ENCODE measurements around the gene TK1. TPM values are rescaled to one million over a fixed set of nuclear protein-coding genes. Genes with fewer than 3 reads are reported as not detected.
A peak's percentile ranks its signal among the peaks of the same experiment; 100 is the strongest.
"Not testable (repeated sequence)": the region's sequence is repeated elsewhere in the genome, so short reads cannot be mapped to it uniquely, and the experiment has no call there.

The TK1 gene
- total RNA-seq, 1 donor from 2014 or later = 33.3 TPM

DNA sequence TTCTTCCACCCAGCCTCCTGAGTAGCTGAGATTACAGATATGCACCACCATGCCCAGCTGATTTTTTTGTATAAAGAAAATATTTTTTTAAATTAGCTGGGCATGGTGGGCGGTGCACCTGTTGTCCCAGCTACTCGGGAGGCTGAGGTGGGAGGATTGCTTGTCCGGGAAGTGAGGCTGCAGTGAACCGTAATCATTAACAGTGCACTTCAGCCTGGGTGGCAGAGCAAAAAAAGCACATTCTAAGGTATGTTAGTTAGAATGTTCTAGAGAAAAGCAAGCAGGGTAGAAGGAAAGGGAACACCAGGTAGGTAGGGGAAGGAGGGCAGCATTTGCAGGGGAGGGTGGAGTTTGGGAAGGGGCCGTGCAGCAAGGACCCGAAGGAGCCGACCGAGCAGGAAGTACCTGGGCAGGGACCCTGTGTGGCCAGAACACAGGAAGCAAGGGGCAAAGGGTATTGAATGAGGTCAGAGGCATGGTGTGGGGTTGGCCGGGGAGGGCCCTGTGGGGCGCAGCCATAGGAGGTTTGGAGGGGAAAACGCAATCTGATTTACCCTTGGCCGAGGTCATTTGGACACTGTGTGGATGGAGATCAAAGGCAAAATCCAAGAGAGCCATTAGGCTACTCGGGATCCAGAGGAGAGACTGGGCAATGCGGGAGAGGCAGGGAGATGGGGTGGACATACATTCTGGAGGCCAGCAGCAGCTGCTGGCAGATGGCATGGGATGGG lies 38.4 kb downstream of the TK1 start:
- no peak for ATAC-seq

DNA sequence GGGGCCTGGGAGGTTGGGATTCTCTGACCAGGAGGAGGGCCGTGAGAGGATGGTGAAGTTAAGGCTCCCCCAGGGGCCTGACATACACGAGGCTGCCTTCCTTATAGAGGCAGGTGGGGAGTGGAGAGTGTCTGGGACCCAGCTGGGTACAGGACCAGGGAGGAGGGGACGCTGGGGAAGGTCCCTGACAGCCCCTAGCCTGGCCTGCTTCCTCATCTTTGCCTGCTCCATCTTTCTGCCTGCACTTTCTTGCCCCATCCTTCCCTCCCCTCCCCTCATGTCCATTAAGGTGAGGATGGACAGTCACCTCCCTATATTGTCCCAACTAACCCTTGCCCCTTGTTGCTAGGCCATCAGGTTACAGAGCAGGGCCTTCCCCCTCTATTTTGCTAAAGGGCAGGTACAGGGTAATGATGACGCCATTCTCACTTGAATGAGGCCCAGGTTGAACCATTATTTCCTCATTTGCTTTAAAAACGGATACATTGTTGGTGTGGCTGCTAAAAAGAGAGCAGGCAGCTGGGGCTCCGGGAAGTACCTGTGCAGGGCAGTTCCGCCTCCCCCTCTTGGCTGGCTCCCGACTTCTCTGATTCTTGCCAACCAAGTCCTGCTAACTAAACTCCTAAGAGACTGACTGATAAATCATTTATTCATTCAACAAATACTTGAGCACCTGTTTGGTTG lies 39.4 kb downstream of the TK1 start:
- peak; percentile 14 for ATAC-seq

GRCh38 chr17:78146881-78147280 lies 40.0 kb downstream of the TK1 start:
- no peak for ATAC-seq

DNA sequence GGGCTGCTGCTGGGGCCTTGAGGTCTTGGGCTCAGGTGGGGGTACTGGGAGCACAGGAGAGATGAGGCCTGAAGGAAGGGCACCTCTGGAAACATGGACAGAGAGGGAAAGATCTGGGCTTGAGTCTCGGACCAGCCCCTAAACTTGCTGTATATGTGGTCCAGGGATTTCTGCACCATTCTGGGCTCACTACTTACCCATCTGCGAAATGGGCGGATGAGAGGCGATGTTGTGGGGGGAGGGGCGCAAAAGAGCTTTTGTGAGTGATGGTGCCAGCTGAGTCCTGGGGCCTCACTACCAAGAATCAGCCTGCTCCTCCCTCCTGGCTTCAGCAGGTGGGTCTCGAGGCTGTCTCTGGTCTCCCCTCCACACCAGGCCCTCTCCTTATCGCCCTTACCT lies 40.4 kb downstream of the TK1 start:
- no peak for ATAC-seq

- ATAC-seq = no peak
Measured at GRCh38 chr17:78144736-78145641, 41.9 kb downstream of the TK1 start.

DNA sequence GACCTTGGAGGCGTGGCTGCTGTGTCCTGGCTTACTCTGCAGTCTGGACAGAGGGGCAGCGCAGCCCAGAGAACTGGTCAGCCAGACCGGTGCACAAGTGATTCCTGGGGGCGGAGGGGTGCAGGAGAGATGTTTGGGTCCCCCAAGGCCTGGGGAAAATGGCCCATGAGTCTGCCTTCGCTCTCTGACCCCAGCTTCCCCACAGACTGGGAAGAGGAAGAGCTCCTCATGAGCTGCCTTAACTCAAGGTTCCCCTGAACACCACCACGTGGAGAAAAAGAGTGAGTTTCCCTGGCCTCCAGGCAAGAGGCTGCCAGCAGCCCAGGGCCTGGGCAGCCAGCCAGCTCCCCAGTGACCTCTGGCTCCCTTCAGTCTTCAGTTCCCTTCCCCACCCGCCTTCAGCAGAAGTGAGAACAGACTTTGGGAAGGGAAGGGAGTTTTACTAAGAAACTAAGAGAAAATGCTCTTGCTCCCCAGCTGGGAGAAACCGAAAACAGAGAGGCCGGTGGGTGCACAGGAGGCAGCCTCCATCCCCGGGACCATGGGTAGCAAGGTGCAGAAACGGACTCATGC lies 42.6 kb downstream of the TK1 start:
- no peak for ATAC-seq

DNA sequence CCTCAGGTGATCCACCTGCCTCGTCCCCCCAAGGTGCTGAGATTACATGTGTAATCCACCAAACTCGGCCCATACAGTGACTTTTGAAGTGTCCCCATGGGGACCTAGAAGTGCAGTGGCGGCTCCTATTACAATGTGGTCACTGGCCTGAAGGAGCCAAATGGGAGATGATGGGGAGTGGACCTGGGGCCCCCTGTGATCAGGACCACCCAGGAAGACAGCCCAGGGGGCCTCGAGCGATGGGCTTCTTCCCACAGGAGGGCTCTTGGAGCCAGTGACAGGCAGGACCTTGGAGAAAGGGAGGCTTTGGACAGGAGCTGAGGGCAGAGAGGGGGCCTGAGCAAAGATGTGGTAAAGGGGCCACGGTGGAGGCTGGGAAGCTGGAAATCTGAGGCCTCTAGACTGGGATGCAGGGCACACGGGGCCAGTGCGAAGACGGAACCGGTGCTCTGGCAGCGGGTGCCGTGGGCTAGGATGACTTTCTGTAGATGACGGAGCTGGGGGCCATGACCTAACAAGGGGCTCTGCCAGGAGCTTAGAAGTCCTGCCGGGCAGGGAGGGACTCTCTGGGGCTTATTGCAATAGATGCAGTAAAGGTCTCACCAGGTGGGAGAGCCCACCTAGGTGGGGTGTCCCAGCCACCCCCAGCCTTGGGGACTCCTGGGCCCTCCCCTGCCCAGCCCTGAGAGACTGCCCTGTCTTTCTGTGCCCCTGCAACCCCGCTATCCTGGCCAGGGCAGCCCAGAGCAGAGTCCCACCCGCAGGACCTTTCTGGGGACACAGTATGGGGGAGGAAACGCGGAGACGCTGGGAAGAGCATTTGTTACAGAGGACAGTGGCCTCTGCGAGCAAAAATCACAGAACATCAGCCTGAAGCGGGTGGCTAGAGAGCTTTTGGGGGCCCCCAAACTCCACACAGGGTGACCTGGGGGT lies 43.4 kb downstream of the TK1 start:
- no peak for ATAC-seq

DNA sequence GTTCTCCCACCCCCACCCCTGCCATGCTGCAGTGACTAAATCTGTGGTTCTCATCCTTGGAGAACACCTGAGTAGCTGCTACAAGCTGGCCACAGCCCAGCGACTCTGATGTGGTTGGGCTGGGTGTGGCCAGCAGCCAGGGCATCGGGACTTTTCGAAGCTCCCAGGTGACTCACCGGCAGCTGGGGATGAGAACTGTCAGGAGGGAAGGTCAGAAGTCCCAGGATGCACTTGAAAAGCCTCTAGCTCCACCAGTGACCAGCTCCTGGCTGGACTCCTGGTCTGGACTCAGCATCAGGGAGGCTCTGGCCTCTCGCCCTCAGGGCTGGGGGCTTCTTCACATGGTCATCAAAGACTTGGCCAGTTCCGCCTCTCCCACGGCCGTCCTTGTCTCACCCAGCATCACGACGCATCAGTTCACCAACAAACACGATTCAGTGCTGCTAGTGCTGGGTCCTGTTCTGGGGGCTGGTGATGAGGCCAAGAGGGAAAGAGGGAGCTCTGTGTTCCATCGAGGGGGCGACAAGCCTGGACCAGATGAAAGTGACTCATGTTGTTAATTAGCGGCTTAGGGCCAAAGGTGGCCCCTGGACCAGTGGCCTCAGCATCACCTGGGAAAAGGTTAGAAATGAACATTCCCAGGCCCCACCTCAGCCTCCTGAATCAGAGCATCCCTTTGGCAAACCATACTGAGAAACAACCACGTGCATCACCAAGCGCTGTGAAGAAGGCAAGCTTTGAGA lies 44.6 kb downstream of the TK1 start:
- ATAC-seq = peak; percentile 50

DNA sequence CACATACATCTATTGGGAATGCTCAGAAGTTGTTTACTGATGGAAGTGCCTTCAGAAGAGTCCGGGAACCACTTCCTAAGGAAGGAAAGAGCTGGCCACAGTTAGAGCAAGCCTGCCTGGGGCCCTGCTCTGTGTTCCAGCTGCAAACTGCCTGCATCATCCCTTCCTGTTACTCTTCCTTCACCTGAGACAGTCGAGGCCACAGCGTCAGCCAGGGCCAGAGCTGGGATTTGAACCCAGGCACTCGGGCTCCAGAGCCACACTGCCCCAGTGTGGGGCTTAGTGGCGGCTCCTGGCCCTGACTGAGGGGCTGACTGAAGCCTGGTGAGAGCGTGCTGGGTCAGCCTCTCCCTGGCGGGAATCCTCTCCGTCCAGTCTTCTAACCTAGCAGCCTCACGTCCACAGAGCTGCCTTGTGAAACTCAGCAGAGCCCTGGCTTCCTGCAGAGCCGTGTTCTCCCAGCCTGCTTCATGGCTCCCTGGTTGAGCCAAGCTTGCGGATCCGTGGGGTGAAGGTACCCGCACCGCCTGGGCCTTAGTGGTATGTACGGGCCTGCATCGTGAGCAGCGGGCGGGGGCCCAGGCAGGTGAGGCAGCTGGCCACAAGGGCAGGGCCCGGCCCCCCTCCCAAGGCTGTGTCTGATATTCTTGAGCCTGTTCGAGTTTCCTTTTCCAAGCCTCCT lies 45.3 kb downstream of the TK1 start:
- ATAC-seq = no peak

- peak; percentile 91 for ATAC-seq
Measured at GRCh38 chr17:78140169-78141051, 46.4 kb downstream of the TK1 start.

GRCh38 chr17:78139861-78140168 lies 47.0 kb downstream of the TK1 start:
- ATAC-seq = not testable (repeated sequence)

DNA sequence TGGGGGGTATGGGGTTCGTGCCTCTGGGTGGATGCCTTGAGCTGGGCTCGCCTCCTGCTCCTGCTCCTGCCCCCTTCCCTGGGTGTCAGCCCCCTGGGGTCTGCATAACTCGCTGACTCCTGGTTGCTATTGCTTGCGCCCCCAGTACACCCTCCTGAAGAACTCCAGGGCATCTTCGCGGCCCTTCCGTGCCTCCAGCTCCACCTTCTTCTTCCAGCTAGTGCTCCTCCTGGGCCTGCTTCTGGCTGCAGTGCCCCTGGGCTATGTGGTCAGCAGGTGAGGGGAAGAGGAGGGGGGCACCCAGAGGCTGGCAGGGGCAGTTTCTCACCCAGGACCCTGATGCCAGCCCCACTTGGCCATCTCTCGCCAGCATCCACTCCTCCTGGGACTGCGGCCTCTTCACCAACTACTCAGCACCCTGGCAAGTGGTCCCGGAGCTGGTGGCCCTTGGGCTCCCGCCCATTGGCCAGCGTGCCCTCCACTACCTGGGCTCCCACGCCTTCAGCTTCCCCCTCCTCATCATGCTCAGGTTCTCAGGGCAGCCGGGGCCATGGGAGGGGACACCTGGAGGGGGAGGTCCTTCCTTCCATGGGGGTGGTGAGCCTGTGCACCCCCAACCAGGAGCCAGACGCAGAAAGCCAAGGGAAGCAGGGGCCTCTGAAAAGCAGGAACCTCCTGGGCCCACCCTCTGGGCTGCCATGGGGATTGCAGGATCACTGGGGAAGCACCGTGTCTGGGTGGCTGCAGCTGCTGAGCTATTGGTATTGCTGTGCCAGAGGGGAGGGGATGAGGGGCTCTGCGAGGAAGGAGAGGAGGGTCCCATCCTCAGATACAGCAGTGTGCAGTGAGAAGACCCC lies 48.4 kb downstream of the TK1 start:
- no peak for ATAC-seq

DNA sequence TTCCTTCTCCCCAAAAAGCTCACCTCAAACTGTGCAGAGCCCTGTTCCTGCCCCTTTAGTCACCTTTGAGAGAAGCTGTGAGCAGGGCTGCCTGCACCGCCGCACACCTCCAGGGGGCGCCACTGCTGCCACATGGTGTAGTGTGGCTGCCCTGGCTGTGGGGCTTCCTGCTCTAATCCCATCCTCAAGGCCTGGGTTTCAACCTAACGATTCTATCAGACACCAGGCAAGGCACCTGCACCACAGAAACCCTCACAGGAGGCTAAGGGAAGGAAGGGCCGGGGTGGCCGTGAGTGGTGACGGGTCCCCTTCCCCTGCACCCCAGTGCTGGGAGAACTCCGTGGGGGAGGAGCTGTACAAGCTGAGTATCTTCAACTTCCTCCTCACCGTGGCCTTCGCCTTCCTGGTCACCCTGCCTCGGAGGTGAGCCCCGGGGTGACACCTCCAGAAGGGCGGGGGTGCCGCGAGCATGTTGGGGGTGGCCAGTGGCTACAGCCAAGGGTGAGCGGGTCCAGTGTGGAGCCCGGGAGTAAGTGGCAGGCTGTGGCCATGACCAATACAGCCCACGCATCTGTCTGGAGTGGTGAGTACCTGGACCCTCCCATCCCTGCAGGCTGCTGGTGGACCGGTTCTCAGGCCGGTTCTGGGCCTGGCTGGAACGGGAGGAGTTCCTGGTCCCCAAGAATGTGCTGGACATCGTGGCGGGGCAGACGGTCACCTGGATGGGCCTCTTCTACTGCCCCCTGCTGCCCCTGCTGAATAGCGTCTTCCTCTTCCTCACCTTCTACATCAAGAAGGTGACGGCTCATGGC lies 49.3 kb downstream of the TK1 start:
- ATAC-seq = peak; percentile 12

DNA sequence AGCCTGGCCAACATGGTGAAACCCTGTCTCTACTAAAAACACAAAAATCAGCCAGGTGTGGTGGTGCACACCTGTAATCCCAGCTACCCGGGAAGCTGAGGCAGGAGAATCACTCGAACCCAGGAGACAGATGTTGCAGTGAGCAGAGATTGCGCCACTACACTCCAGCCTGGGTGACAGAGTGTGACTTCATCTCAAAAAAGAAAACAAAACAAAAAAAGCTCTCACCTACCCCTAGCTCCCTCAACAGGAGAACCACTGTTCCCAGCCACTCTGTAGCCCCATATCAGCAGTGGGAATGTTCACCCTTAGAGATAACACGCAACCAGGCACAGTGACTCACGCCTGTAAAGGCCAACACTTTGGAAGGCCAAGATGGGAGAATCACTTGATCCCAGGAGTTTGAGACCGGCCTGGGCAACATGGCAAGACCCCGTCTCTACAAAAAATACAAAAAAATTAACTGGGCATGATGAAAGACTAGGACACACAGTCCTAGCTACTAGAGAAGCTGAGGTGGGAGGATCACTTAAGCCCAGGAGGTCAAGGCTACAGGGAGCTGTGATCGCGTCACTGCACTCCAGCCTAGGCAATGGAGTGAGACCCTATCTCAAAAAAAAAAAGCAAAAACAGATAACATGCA lies 50.9 kb downstream of the TK1 start:
- no peak for ATAC-seq

- no peak for ATAC-seq
Measured at GRCh38 chr17:78134899-78135385, 51.9 kb downstream of the TK1 start.

GRCh38 chr17:78133971-78134898 lies 52.6 kb downstream of the TK1 start:
- no peak for ATAC-seq
